H1 (cell line): Measurements from ENCODE around the gene MT2A. TPM values are rescaled to one million over a fixed set of nuclear protein-coding genes. Genes with fewer than 3 reads are reported as not detected.

Source experiments
- CTCF ChIA-PET: fragments of 300-600 bp; sonication (Branson Sonifier 250); formaldehyde crosslinking; loops from one replicate; lab custom pipeline; 2021; ENCODE audit not compliant: partially characterized antibody; lab: Charles Lee
- POLR2A ChIA-PET: fragments of 300-600 bp; sonication (Branson Sonifier 250); formaldehyde crosslinking; loops from one replicate; lab custom pipeline; 2021; ENCODE audit warnings: inconsistent platforms; ENCODE audit not compliant: partially characterized antibody; lab: Charles Lee
- DNase-seq, 2 experiments: peaks; one replicate each; pipeline versions ENCODE4 v3.0.0 to v3.0.0-alpha.2; 2010 to 2022; ENCODE audit warnings: low spot score in 2 of 2, low read depth in 1 of 2, mixed read lengths in 1 of 2
- FAIRE-seq: peaks from 2 replicates; lab custom pipeline; 2011; peaks lifted over from hg19 to GRCh38; lab: Jason Lieb, UNC
- H2AFZ ChIP-seq: 2 replicates; pipeline ENCODE4 v1.8.1; 2012; ENCODE audit warnings: low read length, inconsistent platforms
- H2AK5ac ChIP-seq: 2 replicates; pipeline ENCODE4 v1.6.1; 2013; ENCODE audit warnings: low read depth, low read length
- H2BK120ac ChIP-seq: replicated peaks from 2 replicates; pipeline ENCODE3; 2013; ENCODE audit warnings: low read depth, low read length, inconsistent platforms
- H2BK12ac ChIP-seq: 2 replicates; pipeline ENCODE4 v1.6.1; 2013; ENCODE audit warnings: low read depth, low read length
- H2BK15ac ChIP-seq: 2 replicates; pipeline ENCODE4 v1.6.1; 2013; ENCODE audit warnings: low read length
- H2BK20ac ChIP-seq: 2 replicates; pipeline ENCODE4 v1.6.1; 2013; ENCODE audit warnings: low read length
- H2BK5ac ChIP-seq: 2 replicates; pipeline ENCODE4 v1.6.1; 2013; ENCODE audit warnings: low read depth, low read length
- H3K14ac ChIP-seq: 2 replicates; pipeline ENCODE4 v1.6.1; 2013; ENCODE audit warnings: inconsistent platforms; ENCODE audit not compliant: insufficient read length
- H3K18ac ChIP-seq: 2 replicates; pipeline ENCODE4 v1.6.1; 2013; ENCODE audit warnings: low read length; ENCODE audit errors: extremely low read depth
- H3K23ac ChIP-seq: 2 replicates; pipeline ENCODE4 v1.6.1; 2013; ENCODE audit warnings: inconsistent platforms; ENCODE audit not compliant: insufficient read length
- H3K23me2 ChIP-seq: 2 replicates; pipeline ENCODE4 v1.6.1; 2013; ENCODE audit warnings: low read depth, low read length
- H3K27ac ChIP-seq: 2 replicates; pipeline ENCODE4 v1.6.1; 2011; ENCODE audit warnings: low read depth, low read length, inconsistent platforms
- H3K27me3 ChIP-seq, 4 experiments: replicated peaks in 1 of 4; 1 replicate in 1 of 4; 2 replicates in 3 of 4; pipeline versions ENCODE4 v1.6.1 to v1.8.1; 2011 to 2013; ENCODE audit warnings: low read length in 3 of 4, mild to moderate bottlenecking in 3 of 4, inconsistent platforms in 2 of 4, mixed read lengths in 2 of 4, moderate library complexity in 1 of 4; ENCODE audit not compliant: control insufficient read depth in 3 of 4, insufficient read depth in 3 of 4; ENCODE audit errors: extremely low read depth in 1 of 4
- H3K36me3 ChIP-seq, 4 experiments: 2 replicates each; pipeline versions ENCODE4 v1.6.1 to v1.8.1; 2011 to 2013; ENCODE audit warnings: mild to moderate bottlenecking in 4 of 4, low read length in 3 of 4, moderate library complexity in 2 of 4, control low read depth in 1 of 4, inconsistent platforms in 1 of 4; ENCODE audit not compliant: insufficient read depth in 4 of 4, control insufficient read depth in 2 of 4
- H3K4ac ChIP-seq: replicated peaks from 2 replicates; pipeline ENCODE3; 2013; ENCODE audit warnings: low read length, low read depth, mixed read lengths, inconsistent platforms; ENCODE audit not compliant: insufficient read length
- H3K4me1 ChIP-seq, 4 experiments: replicated peaks in 1 of 4; 1 replicate in 1 of 4; 2 replicates in 3 of 4; pipeline versions ENCODE4 v1.6.1 to v1.8.1; 2011 to 2013; ENCODE audit warnings: low read length in 3 of 4, inconsistent platforms in 2 of 4, mixed read lengths in 1 of 4; ENCODE audit not compliant: insufficient read depth in 4 of 4, control insufficient read depth in 3 of 4
- H3K4me2 ChIP-seq, 2 experiments: 2 replicates each; pipeline versions ENCODE4 v1.6.1 to v1.8.1; 2011 to 2013; ENCODE audit warnings: low read depth in 2 of 2, low read length in 2 of 2, control low read depth in 1 of 2, inconsistent platforms in 1 of 2, mild to moderate bottlenecking in 1 of 2; ENCODE audit not compliant: insufficient read depth in 1 of 2
- H3K4me3 ChIP-seq, 4 experiments: fragments of 200-600, 300-600 bp in 1 of 4; sonication (generic), shearing (Covaris generic), sonication (Bioruptor Twin) in 1 of 4; 2 replicates each; pipeline versions ENCODE4 v1.5.1 to v1.8.1; 2011 to 2016; ENCODE audit warnings: low read length in 4 of 4, low read depth in 3 of 4, control low read depth in 2 of 4, inconsistent platforms in 2 of 4, mild to moderate bottlenecking in 2 of 4, mixed read lengths in 1 of 4, moderate library complexity in 1 of 4; ENCODE audit not compliant: insufficient read depth in 2 of 4; ENCODE audit errors: extremely low read depth in 1 of 4
- H3K56ac ChIP-seq: replicated peaks from 2 replicates; pipeline ENCODE3; 2013; ENCODE audit warnings: low read depth, mild to moderate bottlenecking, mixed read lengths, low read length, inconsistent platforms; ENCODE audit not compliant: insufficient read length
- H3K79me1 ChIP-seq: 2 replicates; pipeline ENCODE4 v1.6.1; 2013; ENCODE audit warnings: low read depth, low read length, control low read depth
- H3K79me2 ChIP-seq, 2 experiments: 2 replicates each; pipeline versions ENCODE4 v1.6.1 to v1.8.1; 2012 to 2013; ENCODE audit warnings: low read length in 2 of 2, mild to moderate bottlenecking in 2 of 2, inconsistent platforms in 1 of 2; ENCODE audit not compliant: insufficient read depth in 2 of 2, control insufficient read depth in 1 of 2
- H3K9ac ChIP-seq, 4 experiments: replicated peaks in 1 of 4; 1 replicate in 1 of 4; 2 replicates in 3 of 4; pipeline versions ENCODE4 v1.6.1 to v1.8.1; 2011 to 2013; ENCODE audit warnings: low read depth in 3 of 4, low read length in 3 of 4, control low read depth in 2 of 4, mild to moderate bottlenecking in 2 of 4, moderate library complexity in 2 of 4, inconsistent platforms in 1 of 4; ENCODE audit errors: extremely low read depth in 1 of 4
- H3K9me3 ChIP-seq, 2 experiments: 2 replicates each; pipeline versions ENCODE4 v1.6.1 to v1.8.1; 2012 to 2013; ENCODE audit warnings: mild to moderate bottlenecking in 2 of 2, moderate library complexity in 2 of 2, control low read depth in 1 of 2, inconsistent platforms in 1 of 2, low read depth in 1 of 2, low read length in 1 of 2, mixed read lengths in 1 of 2; ENCODE audit not compliant: insufficient read depth in 2 of 2
- H4K20me1 ChIP-seq, 2 experiments: replicated peaks in 1 of 2; 2 replicates each; pipeline versions ENCODE3 to v1.8.1; 2011 to 2013; ENCODE audit warnings: inconsistent platforms in 2 of 2, low read length in 2 of 2, mild to moderate bottlenecking in 1 of 2; ENCODE audit not compliant: insufficient read depth in 2 of 2, control insufficient read depth in 1 of 2
- H4K5ac ChIP-seq: 2 replicates; pipeline ENCODE4 v1.6.1; 2013; ENCODE audit warnings: low read length, low read depth, mixed read lengths, inconsistent platforms; ENCODE audit not compliant: insufficient read length
- H4K8ac ChIP-seq: 2 replicates; pipeline ENCODE4 v1.8.0; 2013; ENCODE audit warnings: mild to moderate bottlenecking, moderate library complexity, low read length, inconsistent platforms; ENCODE audit not compliant: insufficient read depth; ENCODE audit errors: extremely low read depth
- H4K91ac ChIP-seq: replicated peaks from 2 replicates; pipeline ENCODE3; 2013; ENCODE audit warnings: low read length, mixed read lengths, inconsistent platforms; ENCODE audit not compliant: insufficient read length
- ASH2L ChIP-seq: fragments of 200-600, 300-600 bp; sonication (generic); IDR thresholded peaks from one replicate; pipeline ENCODE4 v1.7.1; 2017; ENCODE audit warnings: low read length
- CBX5 ChIP-seq: fragments of 300-800, 300-1000 bp; sonication (generic); IDR thresholded peaks from 2 replicates; pipeline ENCODE4 v1.7.1; 2016; ENCODE audit warnings: antibody characterized with exemption, low read length, low read depth
- CHD2 ChIP-seq: IDR thresholded peaks from 2 replicates; pipeline ENCODE4 v1.6.1; 2012; ENCODE audit warnings: low read length, improper control_type of control experiment
- POU5F1 ChIP-seq: IDR thresholded peaks from 2 replicates; pipeline ENCODE4 v1.6.1; 2011; ENCODE audit warnings: low read depth, mild to moderate bottlenecking, low read length, moderate library complexity
- SIN3A ChIP-seq, 2 experiments: IDR thresholded peaks in 1 of 2; conservative IDR thresholded peaks in 1 of 2; 2 replicates each; pipeline ENCODE4 v1.6.1; 2011 to 2012; ENCODE audit warnings: low read length in 2 of 2, improper control_type of control experiment in 1 of 2, low read depth in 1 of 2, mild to moderate bottlenecking in 1 of 2
- WGBS, 2 experiments: shearing (Covaris generic) in 1 of 2; methylation state at CpG; one replicate each; pipeline versions ENCODE4 v1.1.6 to v1.1.7; 2013 to 2015; ENCODE audit warnings: low lambda C conversion rate in 2 of 2, mixed read lengths in 2 of 2, inconsistent platforms in 1 of 2, low coverage in 1 of 2, missing lambda C conversion rate in 1 of 2; ENCODE audit not compliant: insufficient replicate concordance in 2 of 2, insufficient coverage in 1 of 2, insufficient read length in 1 of 2; ENCODE audit errors: extremely low coverage in 1 of 2, missing lambda C conversion rate in 1 of 2; 5-methylcytosine and 5-hydroxymethylcytosine counted together
- polyA plus RNA-seq, 7 experiments: library from polyadenylated mRNA; depleted of rRNA in 3 of 7; stranded (reverse) in 5 of 7; unstranded in 2 of 7; fragments of >200 nt in 5 of 7; fragments of 200-250 nt in 2 of 7; gene quantifications; 1 replicate in 5 of 7; 2 replicates in 1 of 7; 4 replicates in 1 of 7; pipeline versions ENCODE4 v1.2.1 to v1.2.3, GENCODE V29; 2011 to 2013; ENCODE audit warnings: missing spikeins in 2 of 7, mixed read lengths in 2 of 7
- total RNA-seq: library from RNA; stranded (reverse); fragmentation: NEBNext Ultra II Directional; extraction: Animal tissue kit (Norgen Biotek cat#: 25700); gene quantifications from 2 replicates; pipeline ENCODE4 v1.2.1, GENCODE V29; 2021
- TF ChIP-seq, protein P1 (sequence below): IDR thresholded peaks from 2 replicates; pipeline ENCODE4 v1.6.1; 2011; ENCODE audit warnings: low read length, improper control_type of control experiment
- TF ChIP-seq, protein P2 (sequence below), 3 experiments: IDR thresholded peaks; 1 replicate in 2 of 3; 2 replicates in 1 of 3; pipeline versions ENCODE4 v1.5.1 to v1.6.1; 2011; ENCODE audit warnings: low read length in 3 of 3, mild to moderate bottlenecking in 3 of 3, inconsistent platforms in 2 of 3, low read depth in 1 of 3, moderate library complexity in 1 of 3; ENCODE audit not compliant: insufficient read depth in 1 of 3; ENCODE audit errors: control extremely low read depth in 1 of 3

Gene MT2A
- total and polyA plus RNA-seq, 2 of the 8 experiments (the other 6 are each of a cell fraction or from before 2014, with no cell fraction given), result 9.5 to 30.1 TPM

DNA sequence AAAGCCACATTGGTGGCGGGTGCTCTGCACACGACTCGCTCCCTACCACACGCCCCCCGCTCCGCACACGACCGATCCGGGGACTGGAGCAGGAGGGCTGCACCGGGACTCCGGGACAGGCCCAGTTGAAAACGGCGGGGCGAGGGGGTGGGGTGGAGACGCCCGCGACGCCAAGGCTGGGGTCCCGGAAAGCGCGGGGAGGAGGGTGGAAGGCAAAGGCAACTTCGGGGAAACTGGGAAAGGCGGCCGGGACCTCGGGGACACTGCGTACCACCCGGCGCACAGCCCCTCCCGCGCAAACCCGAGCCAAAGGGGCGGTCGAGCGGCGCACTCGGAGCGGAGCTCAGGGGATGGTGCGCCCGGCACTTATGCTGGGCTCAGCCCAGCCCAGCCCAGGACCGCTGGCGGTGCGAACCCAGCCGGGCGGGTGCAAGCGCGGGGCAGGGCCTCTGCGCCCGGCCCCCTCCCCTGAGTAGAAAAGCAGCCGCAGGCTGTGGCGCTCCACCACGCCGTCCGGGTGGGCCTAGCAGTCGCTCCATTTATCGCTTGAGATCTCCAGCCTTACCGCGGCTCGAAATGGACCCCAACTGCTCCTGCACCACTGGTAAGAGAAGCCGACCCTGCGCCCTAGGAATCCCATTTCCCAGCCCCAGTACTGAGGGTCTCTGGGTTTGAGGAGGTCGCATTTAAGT lies 23.9 kb downstream of the MT2A start, which contains the start of gene MT1M:
MT1M (plus strand) TSS at position 504 of the 692 bp plus-strand sequence; CDS start at position 577, 73 bp downstream.
- Histone ChIP-seq H2AFZ (no peak within 1 kb of the TSS), H3K4me1 (peaks cover 0 to 12% (median 5%) of the 10 kb centered on the region in 4 experiments; a peak in 6 of 7 replicates), H2BK5ac (peak within 1 kb of the TSS; percentile 44; the same call in 1 of the 2 replicates), H2BK15ac (no peak within 1 kb of the TSS; the same call in 1 of the 2 replicates), H3K27me3 (peaks cover 87 to 98% (median 96%) of the 10 kb centered on the region in 4 experiments), H3K4ac (no peak within 1 kb of the TSS), H2BK12ac (no peak within 1 kb of the TSS), H4K8ac (no peak within 1 kb of the TSS), H4K5ac (no peak within 1 kb of the TSS), H3K9ac (no peak within 1 kb of the TSS), H3K4me3 (peak within 1 kb of the TSS; percentile 22 to 56 (median 32); a peak in 6 of 8 replicates), H4K20me1 (peaks cover 14 to 28% of the 10 kb centered on the region in 2 experiments), H3K18ac (peak within 1 kb of the TSS; percentile 62), H3K23ac (no peak within 1 kb of the TSS), H3K36me3 (no peaks in the 10 kb centered on the region; a peak in 1 of 8 replicates), H4K91ac (no peak within 1 kb of the TSS), H3K27ac (no peak within 1 kb of the TSS), H3K23me2 (peaks cover 4% of the 10 kb centered on the region; the same call in 1 of the 2 replicates), H3K79me2 (no peaks in the 10 kb centered on the region), H2BK20ac (no peak within 1 kb of the TSS; the same call in 1 of the 2 replicates), H3K9me3 (no peaks in the 10 kb centered on the region), H3K79me1 (no peaks in the 10 kb centered on the region), H2BK120ac (no peak within 1 kb of the TSS), H3K56ac (no peak within 1 kb of the TSS), H3K14ac (no peak within 1 kb of the TSS), H2AK5ac (no peak within 1 kb of the TSS), H3K4me2 (peak within 1 kb of the TSS; percentile 68 to 72)
- no peak for FAIRE-seq
- POLR2A ChIA-PET, result interaction anchor here (0.6 to 2.2 kb wide), 4 partner anchors 10 to 41 kb away, joined by 3 to 8 read pairs (median 4); partner anchors contain the start of genes MT1G and MT1H
- 1% methylated on average over 39 of the region's 61 CpGs; no CpG with 5 or more reads in 1 of the 2 experiments for WGBS, 2 experiments
- peak in 1 of 2 experiments; percentile 75 for DNase-seq
- CTCF ChIA-PET, result interaction anchor here (1.0 to 3.1 kb wide), 4 partner anchors 14 to 70 kb away, joined by 3 to 12 read pairs (median 4); no protein-coding TSS in a partner anchor
- TF ChIP-seq, protein P1, sequence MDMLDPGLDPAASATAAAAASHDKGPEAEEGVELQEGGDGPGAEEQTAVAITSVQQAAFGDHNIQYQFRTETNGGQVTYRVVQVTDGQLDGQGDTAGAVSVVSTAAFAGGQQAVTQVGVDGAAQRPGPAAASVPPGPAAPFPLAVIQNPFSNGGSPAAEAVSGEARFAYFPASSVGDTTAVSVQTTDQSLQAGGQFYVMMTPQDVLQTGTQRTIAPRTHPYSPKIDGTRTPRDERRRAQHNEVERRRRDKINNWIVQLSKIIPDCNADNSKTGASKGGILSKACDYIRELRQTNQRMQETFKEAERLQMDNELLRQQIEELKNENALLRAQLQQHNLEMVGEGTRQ, result no peak
- TF ChIP-seq, protein P2, sequence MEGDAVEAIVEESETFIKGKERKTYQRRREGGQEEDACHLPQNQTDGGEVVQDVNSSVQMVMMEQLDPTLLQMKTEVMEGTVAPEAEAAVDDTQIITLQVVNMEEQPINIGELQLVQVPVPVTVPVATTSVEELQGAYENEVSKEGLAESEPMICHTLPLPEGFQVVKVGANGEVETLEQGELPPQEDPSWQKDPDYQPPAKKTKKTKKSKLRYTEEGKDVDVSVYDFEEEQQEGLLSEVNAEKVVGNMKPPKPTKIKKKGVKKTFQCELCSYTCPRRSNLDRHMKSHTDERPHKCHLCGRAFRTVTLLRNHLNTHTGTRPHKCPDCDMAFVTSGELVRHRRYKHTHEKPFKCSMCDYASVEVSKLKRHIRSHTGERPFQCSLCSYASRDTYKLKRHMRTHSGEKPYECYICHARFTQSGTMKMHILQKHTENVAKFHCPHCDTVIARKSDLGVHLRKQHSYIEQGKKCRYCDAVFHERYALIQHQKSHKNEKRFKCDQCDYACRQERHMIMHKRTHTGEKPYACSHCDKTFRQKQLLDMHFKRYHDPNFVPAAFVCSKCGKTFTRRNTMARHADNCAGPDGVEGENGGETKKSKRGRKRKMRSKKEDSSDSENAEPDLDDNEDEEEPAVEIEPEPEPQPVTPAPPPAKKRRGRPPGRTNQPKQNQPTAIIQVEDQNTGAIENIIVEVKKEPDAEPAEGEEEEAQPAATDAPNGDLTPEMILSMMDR (IDR thresholded peaks at IDR 0.05; ENCODE audit: control extremely low read depth in 1 of 3, insufficient read depth in 1 of 3, low read depth in 1 of 3, low read length in 3 of 3), result no peak
- TF ChIP-seq POU5F1 (no peak), SIN3A (conservative IDR thresholded peaks at IDR 0.05 in 1 of 2, IDR thresholded peaks at IDR 0.05 in 1 of 2; ENCODE audit: low read depth in 1 of 2, low read length in 2 of 2) (no peak), ASH2L (peak; percentile 40), CHD2 (no peak), CBX5 (no peak)
